ENCODE data around the gene ZKSCAN3.
"Not testable (repeated sequence)": the region's sequence is repeated elsewhere in the genome, so short reads cannot be mapped to it uniquely, and the experiment has no call there.

The ZKSCAN3 gene

DNA sequence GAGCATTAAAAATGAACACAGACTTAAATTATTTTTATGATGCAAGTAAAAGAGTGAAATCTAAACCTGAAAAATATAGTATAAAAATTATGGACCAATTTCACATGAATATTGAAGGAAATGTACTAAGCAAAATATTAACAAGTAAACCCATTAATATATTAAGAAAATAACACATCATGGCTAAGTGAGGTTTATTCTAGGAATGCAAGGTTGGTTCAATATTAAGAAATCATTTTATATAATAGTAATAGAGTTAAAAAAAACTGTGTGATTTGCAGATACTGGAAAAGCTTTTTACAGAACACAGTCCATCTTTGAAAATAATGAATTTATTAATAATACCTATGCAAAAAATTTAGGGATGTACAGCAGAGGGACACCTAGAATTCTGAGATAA is 28.9 kb downstream of the ZKSCAN3 start:
- DNase-seq = no peak

DNA sequence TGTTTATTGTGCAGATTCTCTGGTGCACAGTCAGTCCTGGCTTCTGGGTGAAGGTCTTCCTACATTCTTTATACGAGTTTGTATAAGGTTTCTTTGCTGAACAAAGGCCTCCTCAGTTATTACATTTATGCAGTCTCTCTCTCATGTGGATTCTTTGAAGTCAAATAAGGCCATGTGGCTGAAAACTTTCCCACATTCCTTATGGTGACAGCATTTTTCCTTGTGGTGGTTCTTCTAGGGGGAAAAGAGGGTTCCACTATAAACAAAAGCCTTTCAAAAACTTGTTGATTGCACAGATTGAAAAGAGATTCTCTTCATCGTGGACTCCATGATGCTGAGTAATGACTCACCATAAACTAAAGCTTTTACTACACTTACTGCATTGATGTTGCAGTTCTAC is 30.6 kb downstream of the ZKSCAN3 start:
- no peak for DNase-seq

DNA sequence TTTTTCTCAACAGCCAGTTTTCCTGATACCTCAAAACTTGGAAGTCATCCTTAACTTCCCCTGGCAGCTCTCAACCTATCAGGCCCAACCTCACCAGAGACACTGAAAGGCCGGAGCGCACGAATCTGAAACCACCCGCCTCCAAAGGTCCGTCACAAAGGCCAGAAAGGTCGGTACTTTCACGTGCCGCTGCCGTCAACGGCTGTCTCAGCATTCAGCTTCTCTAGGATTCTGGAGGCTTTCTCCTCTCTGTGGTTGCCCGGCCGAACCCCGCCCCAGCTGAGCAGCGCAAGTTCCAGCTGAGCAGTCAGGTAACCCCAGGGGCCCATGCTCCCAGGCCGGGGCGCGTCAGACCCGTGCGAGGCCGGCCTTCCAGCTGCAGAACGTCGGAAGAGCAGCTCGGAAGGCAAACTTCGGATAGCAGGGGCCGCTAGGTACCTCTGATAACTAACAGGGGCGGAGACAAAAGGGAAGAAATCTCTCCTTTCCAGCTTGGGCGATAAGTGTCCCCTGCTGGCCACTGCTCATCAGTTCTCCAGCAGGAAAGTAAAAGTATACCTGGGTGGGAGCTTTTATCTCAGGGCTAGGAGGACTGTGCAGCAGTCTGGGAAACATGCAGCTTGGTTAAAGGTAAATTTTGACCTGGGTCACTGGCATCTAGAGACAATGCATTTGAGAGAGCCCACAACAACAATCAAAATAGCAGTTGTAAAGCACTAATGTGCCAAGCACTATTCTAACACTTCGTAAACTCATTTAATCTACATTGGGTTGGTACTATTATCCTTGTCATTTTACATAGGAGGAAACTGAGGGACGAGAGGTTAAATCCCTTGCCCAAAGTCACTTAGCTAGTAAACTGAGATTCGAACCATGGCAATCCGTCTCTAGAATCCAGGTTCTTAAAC is 33.7 kb downstream of the ZKSCAN3 start:
- peak; percentile 63 for DNase-seq

DNA sequence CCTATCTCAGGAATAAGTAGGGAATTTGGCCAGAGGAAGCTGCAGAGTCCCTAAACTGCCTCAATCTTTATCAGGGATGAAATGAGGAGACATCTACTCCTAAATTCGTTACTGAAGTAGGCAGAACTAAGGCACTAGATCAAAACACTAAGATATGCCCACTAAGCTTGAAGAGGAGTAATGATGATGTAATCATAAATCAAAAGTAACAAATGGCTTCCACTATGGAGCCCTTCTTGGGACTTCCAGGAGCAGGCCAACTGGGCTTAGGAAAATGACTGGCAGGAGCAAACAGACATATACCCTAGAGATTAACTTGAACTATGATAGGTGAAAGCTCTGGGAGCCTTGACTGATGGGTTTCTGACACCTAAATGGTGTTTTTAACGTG is 34.4 kb downstream of the ZKSCAN3 start:
- no peak for DNase-seq

DNA sequence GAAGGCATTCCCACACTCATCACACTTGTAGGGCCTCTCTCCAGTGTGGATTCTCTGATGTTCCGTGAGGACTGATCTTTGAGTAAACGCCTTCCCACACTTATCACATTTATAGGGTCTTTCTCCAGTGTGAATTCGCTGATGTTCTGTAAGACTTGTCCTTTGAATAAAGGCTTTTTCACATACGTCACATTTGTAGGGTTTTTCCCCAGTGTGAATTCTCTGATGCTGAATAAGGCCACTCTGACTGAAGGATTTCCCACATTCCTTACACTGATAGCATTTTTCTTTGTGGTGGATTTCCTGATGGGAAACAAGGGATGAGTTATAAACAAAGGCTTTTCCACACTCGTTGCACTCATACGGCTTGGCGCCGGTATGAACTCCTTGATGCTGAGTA is 40.9 kb downstream of the ZKSCAN3 start:
- no peak for DNase-seq

DNA sequence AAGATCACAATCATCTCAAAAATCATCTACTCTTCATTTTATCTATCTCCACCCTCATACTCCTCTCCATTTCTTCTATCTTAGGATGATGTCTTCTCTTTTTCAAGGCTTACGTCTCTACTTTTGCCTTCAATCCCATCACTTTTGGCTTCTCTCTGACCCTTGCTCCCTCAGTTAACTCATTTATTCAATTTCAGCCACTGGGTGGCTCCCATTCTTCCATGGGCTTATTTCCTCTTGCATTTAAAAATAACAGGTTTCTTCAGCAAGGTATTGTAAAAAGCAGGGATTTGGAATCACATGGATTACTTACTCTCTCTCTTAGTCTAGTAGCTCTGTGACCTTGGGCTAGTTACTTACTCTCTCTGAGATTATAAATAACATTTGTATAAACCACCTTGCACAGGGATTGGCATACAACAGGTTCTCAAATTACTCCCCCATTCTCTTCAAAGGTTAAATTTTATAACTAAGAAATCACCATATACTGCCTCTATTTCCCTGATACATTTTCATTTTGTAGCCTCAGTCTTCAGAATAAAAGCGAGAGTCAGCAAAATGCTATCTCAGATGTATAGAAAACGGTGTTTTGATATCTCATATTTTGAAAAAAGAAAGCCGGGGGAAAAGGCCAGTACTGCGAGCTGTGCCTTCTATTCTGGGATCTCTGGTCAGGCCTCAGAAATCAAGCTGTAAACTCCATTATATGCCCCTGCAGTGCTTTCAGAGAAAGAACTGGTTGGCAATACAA is 44.3 kb downstream of the ZKSCAN3 start:
- DNase-seq = peak; percentile 12

DNA sequence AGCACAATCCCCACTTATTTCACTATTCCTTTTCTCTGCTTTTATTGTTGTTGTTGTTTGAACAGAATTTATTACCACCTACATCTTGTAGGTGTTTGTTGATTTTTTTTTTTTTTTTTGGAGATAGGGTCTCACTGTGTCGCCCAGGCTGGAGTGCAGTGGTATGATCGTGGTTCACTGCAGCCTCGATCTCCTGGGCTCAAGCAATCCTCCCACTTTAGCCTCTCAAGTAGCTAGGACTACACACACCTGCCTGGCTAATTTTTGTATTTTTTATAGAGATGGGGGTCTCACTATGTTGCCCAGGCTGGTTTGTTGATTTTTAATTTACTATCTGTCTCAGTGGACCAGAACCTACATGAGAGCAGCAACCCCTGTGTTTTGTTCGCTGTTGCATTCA is 46.2 kb downstream of the ZKSCAN3 start:
- DNase-seq = no peak

DNA sequence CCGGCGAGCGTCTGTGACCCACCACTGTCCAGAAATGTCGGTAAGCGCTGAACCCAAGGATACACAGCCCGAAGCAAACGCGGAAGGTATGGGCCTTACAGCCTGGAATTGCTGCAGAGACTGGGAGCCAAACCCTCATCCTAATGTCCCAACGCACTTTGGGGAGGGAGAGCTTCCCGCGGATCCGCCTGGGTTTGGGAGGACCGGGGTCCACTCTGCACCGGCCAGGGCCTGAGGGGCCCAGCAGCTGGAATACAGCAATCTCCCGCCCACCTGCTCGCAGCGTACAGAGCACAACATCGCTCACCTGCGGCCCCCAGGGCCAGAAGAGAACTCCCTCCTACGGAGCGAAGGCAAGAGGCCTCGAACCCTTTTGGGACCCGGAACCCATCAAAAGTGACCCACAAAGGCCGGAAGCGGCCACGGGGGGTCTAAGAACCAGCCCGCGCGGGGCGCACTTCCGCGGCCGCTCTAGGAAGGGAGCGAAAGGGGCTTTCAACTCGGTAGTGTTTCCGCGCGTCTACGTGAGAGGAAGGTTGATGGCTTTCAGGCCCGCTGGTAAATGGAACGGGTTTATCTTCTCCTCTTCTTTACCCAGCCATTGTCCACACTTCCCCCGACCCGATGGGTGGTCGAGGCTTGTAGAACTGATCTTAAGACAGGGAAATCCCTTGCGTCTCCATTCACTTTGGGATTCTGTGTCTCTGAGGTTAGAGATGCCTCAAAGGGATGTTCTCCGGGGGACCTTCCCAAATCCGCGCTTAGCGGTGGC is 49.8 kb downstream of the ZKSCAN3 start, which contains the start of gene ZSCAN12:
TSS of gene ZSCAN12 (minus strand) at position 398 of the 772 bp plus-strand sequence. CDS start 1,342 bp downstream, outside the sequence.
- peak; percentile 89 for DNase-seq

DNA sequence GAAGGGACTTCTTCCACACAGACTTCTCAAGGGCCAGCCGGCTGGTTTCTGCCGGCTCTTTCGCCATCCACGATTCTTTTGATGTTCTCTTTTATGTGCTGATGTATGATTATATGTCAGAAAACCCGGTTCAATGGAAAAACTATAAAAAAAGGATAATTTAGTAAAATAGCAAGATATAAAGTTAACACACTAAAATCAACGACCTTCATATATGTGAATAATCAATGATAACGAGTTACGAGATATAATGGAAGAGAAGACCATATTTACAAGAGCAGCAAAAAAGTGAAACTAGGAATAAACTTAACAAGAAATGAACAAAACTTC is 50.3 kb downstream of the ZKSCAN3 start:
- no peak for DNase-seq

DNA sequence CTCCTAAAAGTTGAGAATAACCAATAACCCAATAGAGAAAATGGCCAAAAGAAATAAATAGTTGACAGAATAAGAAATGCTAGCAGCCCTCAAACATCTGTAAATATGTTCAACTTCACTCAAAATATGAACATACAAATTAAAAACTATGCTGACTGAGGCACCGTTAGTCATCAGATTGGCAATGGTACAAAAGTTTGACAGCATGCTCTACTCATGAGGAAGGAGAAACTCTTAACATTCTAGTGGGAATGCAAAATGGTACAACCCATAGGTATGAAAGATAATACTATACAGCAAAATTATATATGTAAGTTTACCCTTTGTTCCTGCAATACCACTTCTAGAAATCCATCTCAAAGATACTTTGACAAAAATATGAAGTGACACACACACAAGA is 51.4 kb downstream of the ZKSCAN3 start:
- DNase-seq = peak; percentile 46

DNA sequence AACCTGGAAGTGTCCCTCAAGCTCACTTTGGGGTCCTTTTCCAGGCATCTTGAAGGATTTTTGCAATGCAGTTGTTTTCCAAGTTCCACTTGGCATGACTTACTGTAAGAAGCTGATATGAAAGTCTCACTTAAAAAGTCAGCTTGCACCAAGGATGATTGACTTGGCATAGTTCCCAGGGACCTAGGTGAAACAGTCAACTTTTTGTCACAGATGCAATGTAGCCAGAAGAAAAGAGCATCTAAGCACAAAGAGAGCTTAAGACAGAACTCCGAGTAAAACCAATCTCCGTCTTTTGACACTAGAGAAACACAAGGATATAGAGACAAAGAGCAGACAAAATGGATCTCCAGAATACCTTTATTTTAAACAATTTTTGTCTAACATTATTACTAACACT is 52.5 kb downstream of the ZKSCAN3 start:
- DNase-seq = no peak

DNA sequence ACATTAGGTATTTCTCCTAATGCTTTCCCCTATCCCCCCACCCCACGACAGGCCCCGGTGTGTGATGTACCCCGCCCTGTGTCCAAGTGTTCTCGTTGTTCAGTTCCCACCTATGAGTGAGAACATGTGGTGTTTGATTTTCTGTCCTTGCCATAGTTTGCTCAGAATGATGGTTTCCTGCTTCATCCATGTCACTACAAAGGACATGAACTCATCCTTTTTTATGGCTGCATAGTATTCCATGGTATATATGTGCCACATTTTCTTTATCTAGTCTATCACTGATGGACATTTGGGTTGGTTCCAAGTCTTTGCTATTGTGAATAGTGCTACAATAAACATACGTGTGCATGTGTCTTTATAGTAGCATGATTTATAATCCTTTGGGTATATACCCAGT is 54.2 kb downstream of the ZKSCAN3 start:
- not testable (repeated sequence) for DNase-seq

DNA sequence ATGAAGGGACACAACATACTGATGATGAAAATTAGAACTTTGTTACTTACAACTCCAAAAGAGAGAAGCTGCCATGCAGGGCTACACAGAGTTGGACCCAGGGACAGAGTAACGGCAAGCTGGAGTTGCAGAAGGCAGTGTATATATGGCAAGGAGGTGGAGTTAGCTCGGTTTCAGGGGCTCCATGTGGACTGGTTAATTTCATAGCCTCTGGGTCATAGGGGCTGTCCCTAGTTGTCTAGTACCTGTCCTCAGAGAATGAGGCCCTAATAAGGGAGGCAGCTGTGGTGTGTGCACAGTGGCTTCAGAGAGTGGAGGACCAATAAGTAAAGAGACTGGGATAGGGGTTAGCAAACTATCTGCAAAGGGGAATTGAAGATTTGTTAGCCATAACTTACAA is 57.7 kb downstream of the ZKSCAN3 start:
- DNase-seq = no peak

DNA sequence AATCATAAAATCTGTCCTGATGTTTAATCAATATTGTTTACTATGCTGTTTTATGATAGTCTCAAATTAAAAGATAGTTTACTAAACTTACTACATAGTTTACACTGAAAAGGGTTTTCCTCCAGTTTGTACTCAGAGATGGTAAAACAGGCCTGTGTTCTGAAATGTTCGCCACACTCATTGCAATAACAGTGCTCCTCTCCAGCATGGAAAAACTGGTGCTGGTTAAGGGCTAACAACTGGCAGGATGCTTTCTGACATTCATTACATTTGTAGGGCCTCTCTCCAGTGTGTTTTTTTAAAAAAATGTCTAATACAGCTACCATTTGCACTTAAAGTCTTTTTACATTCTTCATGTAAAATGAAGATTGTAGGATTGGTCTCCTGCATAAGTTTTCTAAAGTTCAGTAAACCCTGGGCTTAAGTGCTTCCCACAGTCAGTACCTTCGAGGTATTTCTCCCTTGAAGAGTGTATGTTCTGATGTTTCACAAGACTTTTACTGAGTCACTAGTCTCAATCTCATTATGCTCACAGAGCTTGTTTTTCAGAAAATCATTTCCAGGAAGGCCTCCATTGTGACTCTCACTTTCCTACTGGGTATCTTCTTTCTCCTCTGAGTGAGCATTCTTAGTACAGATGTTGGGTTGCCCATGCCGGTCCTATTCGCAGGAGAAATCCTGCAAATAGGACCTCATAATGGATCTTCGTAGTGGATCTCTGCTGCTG is 58.5 kb downstream of the ZKSCAN3 start:
- DNase-seq = no peak

DNA sequence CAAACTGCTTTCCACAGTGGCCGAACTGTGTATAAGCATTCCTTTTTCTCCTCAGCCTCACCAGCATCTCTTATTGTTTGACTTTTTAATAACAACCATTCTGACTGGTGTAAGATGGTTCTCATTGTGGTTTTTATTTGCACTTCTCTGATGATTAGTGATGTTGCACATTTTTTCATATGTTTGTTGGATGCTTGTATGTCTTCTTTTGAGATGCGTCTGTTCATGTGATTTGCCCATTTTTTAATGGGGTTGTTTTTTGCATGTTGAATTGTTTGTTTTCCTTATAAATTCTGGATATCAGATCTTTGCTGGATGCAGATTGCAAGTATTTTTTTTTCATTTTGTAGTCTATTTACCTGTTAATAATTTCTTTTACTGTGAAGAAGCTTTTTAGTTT is 61.0 kb downstream of the ZKSCAN3 start:
- DNase-seq = no peak

DNA sequence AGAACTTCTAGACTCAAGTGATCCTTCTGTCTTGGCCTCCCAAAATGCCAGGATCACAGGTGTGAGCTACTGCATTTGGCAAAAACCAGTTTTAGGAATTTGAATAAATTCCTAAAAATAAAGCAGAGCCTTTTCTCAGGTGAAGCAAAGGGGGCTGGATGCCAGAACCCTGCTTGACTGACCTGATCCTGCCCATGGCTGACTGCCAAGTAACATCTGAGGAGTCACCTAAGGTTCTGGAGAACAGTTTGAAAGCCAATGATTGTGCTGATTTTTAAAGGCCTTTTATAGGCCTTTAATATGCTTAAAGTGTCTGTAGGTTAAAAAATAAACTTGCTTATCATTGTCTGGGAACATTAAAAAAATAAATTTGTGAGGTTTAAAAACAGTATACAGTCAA is 63.9 kb downstream of the ZKSCAN3 start:
- DNase-seq = no peak

Measured in fibroblast of upper back skin (primary cell).